ENCODE data around the gene SLIT1. TPM values are rescaled to one million over a fixed set of nuclear protein-coding genes. Genes with fewer than 3 reads are reported as not detected.

The SLIT1 gene
- total and polyA plus RNA-seq, 2 of the 8 experiments (the other 6 are each of a cell fraction or from before 2014, with no cell fraction given) = 0.70 to 0.88 TPM

DNA sequence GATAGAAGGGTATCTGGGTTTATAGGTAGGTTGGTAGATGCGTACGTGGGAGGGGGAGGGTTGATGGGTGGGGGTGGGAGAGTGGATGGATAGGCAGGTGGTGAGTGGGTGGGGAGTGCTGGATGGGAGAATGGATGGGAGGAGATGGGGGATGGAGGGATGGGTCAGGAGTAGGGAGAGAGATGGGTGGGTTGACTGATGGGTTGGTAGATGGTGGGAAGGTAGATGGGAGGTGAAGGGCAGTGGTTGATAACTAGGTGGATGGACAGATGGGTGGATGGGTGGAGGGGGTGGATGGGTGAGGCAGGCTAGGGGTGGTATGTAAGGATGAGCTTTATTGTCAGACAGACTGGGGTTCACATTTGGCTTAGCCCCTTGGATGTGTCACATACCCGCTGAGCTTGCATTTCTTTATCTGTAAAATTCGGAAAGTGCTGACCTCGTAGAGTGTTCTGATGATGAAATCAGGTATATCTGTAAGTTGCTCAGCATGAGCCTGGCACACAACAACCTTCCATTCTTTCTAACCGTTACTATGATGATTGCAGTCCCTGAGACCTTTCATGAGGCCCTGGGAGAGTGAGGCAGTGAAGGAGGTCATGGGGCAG lies 34.3 kb downstream of the SLIT1 start (continued):
- TF ChIP-seq CHD7 (IDR thresholded peaks at IDR 0.05; ENCODE audit: insufficient replicate concordance, low read length) = no peak
- TF ChIP-seq POU5F1 (IDR thresholded peaks at IDR 0.05; ENCODE audit: low read depth, low read length) = no peak
- no peak for TF ChIP-seq CEBPB (IDR thresholded peaks at IDR 0.05; ENCODE audit: low read depth, low read length)
- no peak for TF ChIP-seq TAF7 (optimal IDR thresholded peaks at IDR 0.05; ENCODE audit: borderline replicate concordance, low read depth, low read length)
- no peak for TF ChIP-seq EGR1 (IDR thresholded peaks at IDR 0.05; ENCODE audit: borderline replicate concordance, low read depth, low read length)

Data from H1 (cell line).